ENCODE measurements around the gene RTRAF. TPM values are rescaled to one million over a fixed set of nuclear protein-coding genes. Genes with fewer than 3 reads are reported as not detected.
A peak's percentile ranks its signal among the peaks of the same experiment; 100 is the strongest.

RTRAF gene
- total and polyA plus RNA-seq, 2 donors (not counting 1 experiment from before 2014, with no cell fraction given): 147 to 222 TPM

DNA sequence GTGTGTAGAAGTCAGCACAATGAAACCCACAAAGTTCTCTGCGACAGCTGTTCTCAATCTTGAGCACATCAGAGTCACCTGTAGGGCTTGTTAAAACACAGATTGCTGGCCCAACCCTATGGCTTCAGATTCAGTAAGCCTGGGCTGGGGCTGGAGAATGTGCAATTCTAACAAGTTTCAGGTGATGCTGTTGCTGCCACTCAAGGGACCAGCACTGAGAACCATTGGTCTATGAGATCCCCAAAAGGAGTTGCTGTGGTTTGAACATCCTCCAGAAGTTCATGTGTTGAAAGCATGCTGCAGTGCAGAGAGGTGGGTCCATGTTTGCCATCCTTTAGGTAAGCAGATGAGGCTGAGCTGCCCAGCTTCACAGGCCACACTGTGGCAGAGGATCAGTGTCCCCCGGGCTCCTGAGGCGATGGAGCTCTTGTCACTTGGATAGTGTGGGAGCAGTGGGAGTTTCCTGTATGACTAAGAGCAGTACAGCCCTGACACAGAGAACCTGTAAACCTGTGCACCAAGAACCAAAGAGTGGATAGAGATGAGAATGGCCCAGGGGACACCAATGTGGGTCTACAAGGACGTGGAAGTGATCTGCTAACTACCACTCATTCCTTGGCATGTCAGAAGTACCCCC, 8.0 kb upstream of the RTRAF start:
- no peak overlapping the region for H3K9ac ChIP-seq (ENCODE audit: insufficient read depth, low read length)
- H3K9me3 ChIP-seq (ENCODE audit: control insufficient read depth, insufficient read depth, low read depth, low read length): no peaks in the 10 kb centered on the region
- peaks cover 5% of the 10 kb centered on the region for H3K27me3 ChIP-seq (ENCODE audit: control insufficient read depth, insufficient read depth, low read length)
- no peak overlapping the region for H2AFZ ChIP-seq (ENCODE audit: low read length)
- H3K36me3 ChIP-seq (ENCODE audit: control insufficient read depth, insufficient read depth, low read length): no peaks in the 10 kb centered on the region
- DNase-seq (ENCODE audit: low read depth in 2 of 2): no peak
- H3K4me1 ChIP-seq (ENCODE audit: control insufficient read depth, extremely low read depth, insufficient read depth, low read length): no peaks in the 10 kb centered on the region
- no peak overlapping the region for H3K27ac ChIP-seq (ENCODE audit: insufficient read depth, low read length)
- TF ChIP-seq EZH2 (IDR thresholded peaks at IDR 0.05; ENCODE audit: low read length, missing control alignments): no peak
- TF ChIP-seq, protein P1, sequence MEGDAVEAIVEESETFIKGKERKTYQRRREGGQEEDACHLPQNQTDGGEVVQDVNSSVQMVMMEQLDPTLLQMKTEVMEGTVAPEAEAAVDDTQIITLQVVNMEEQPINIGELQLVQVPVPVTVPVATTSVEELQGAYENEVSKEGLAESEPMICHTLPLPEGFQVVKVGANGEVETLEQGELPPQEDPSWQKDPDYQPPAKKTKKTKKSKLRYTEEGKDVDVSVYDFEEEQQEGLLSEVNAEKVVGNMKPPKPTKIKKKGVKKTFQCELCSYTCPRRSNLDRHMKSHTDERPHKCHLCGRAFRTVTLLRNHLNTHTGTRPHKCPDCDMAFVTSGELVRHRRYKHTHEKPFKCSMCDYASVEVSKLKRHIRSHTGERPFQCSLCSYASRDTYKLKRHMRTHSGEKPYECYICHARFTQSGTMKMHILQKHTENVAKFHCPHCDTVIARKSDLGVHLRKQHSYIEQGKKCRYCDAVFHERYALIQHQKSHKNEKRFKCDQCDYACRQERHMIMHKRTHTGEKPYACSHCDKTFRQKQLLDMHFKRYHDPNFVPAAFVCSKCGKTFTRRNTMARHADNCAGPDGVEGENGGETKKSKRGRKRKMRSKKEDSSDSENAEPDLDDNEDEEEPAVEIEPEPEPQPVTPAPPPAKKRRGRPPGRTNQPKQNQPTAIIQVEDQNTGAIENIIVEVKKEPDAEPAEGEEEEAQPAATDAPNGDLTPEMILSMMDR (conservative IDR thresholded peaks at IDR 0.05 in 1 of 2, IDR thresholded peaks at IDR 0.05 in 1 of 2; ENCODE audit: low read depth in 1 of 2, low read length in 2 of 2): no peak
- no peaks in the 10 kb centered on the region for H4K20me1 ChIP-seq (ENCODE audit: control insufficient read depth, extremely low read depth, insufficient read depth, low read length)
- no peak overlapping the region for H3K4me2 ChIP-seq (ENCODE audit: extremely low read depth, insufficient read depth, low read length)
- H3K4me3 ChIP-seq (replicated peaks in 1 of 4; ENCODE audit: control extremely low read depth in 1 of 4, insufficient read depth in 1 of 4, low read depth in 3 of 4, low read length in 4 of 4): no peak overlapping the region
- no peaks in the 10 kb centered on the region for H3K79me2 ChIP-seq (ENCODE audit: control insufficient read depth, insufficient read depth, low read length)

DNA sequence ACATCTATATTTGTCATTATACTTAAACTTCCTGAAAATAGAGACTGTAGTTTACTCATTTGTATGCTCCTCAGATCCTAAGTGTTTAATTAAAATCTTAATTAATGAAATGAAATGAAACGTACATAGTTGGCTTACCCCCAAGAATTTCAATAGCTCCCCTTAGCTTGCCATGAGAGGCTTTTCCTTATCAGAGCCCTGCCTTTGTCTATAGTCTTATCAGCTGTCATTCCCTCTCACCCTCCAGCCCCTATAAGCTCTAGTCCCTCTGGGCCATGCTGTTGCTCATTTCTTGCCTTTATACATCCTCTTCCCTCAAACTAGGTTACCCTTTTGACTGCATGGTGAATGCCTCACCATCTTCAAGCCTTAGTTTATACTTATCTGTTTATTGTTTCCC, 1.1 kb upstream of the RTRAF start:
- Histone ChIP-seq H3K4me2 (ENCODE audit: extremely low read depth, insufficient read depth, low read length) (no peak overlapping the region), H3K9ac (ENCODE audit: insufficient read depth, low read length) (no peak overlapping the region)
- TF ChIP-seq, protein P1 (conservative IDR thresholded peaks at IDR 0.05 in 1 of 2, IDR thresholded peaks at IDR 0.05 in 1 of 2; ENCODE audit: low read depth in 1 of 2, low read length in 2 of 2): no peak
- no peak for TF ChIP-seq EZH2 (IDR thresholded peaks at IDR 0.05; ENCODE audit: low read length, missing control alignments)

DNA sequence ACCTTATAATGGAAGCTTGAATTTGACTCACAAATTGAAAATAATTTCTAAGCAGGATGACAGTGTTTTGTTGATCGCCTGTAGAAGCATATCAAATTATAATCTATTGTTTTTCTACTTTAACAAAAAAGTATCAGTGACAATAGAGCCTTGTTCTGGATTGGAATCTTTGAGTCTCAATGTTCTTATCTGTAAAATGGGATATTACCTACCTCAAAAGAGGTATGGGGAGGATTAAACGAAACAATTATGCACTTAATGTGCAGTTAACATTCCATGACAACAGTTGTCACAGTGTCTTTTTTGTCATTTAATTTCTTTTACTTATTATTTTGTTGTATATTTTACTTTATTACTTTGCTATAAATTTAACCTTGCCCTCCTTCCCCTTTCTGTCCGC, 1.1 kb downstream of the RTRAF start:
- H2AFZ ChIP-seq (ENCODE audit: low read length): no peak overlapping the region
- no peak overlapping the region for H3K9ac ChIP-seq (ENCODE audit: insufficient read depth, low read length)
- H3K4me1 ChIP-seq (ENCODE audit: control insufficient read depth, extremely low read depth, insufficient read depth, low read length): peaks cover 3% of the 10 kb centered on the region
- peak overlapping the region; percentile 93 to 99 (median 97) for H3K4me3 ChIP-seq (replicated peaks in 1 of 4; ENCODE audit: control extremely low read depth in 1 of 4, insufficient read depth in 1 of 4, low read depth in 3 of 4, low read length in 4 of 4)
- no peaks in the 10 kb centered on the region for H3K36me3 ChIP-seq (ENCODE audit: control insufficient read depth, insufficient read depth, low read length)
- peaks cover 28% of the 10 kb centered on the region for H3K79me2 ChIP-seq (ENCODE audit: control insufficient read depth, insufficient read depth, low read length)
- TF ChIP-seq, protein P1 (conservative IDR thresholded peaks at IDR 0.05 in 1 of 2, IDR thresholded peaks at IDR 0.05 in 1 of 2; ENCODE audit: low read depth in 1 of 2, low read length in 2 of 2): no peak
- no peak for TF ChIP-seq EZH2 (IDR thresholded peaks at IDR 0.05; ENCODE audit: low read length, missing control alignments)
- peak overlapping the region; percentile 83 for H3K4me2 ChIP-seq (ENCODE audit: extremely low read depth, insufficient read depth, low read length)
- H3K27me3 ChIP-seq (ENCODE audit: control insufficient read depth, insufficient read depth, low read length): no peaks in the 10 kb centered on the region
- no peak overlapping the region for H3K27ac ChIP-seq (ENCODE audit: insufficient read depth, low read length)
- no peaks in the 10 kb centered on the region for H3K9me3 ChIP-seq (ENCODE audit: control insufficient read depth, insufficient read depth, low read depth, low read length)
- H4K20me1 ChIP-seq (ENCODE audit: control insufficient read depth, extremely low read depth, insufficient read depth, low read length): no peaks in the 10 kb centered on the region
- DNase-seq (ENCODE audit: low read depth in 2 of 2): no peak

More for the DNA sequence above, 1.1 kb upstream of the RTRAF start:
- H2AFZ ChIP-seq (ENCODE audit: low read length): peak overlapping the region; percentile 90
- no peak for DNase-seq (ENCODE audit: low read depth in 2 of 2)
- no peaks in the 10 kb centered on the region for H4K20me1 ChIP-seq (ENCODE audit: control insufficient read depth, extremely low read depth, insufficient read depth, low read length)
- H3K27me3 ChIP-seq (ENCODE audit: control insufficient read depth, insufficient read depth, low read length): no peaks in the 10 kb centered on the region
- H3K4me3 ChIP-seq (replicated peaks in 1 of 4; ENCODE audit: control extremely low read depth in 1 of 4, insufficient read depth in 1 of 4, low read depth in 3 of 4, low read length in 4 of 4): no peak overlapping the region
- peaks cover 3% of the 10 kb centered on the region for H3K4me1 ChIP-seq (ENCODE audit: control insufficient read depth, extremely low read depth, insufficient read depth, low read length)
- H3K36me3 ChIP-seq (ENCODE audit: control insufficient read depth, insufficient read depth, low read length): no peaks in the 10 kb centered on the region
- H3K79me2 ChIP-seq (ENCODE audit: control insufficient read depth, insufficient read depth, low read length): peaks cover 26% of the 10 kb centered on the region
- no peaks in the 10 kb centered on the region for H3K9me3 ChIP-seq (ENCODE audit: control insufficient read depth, insufficient read depth, low read depth, low read length)
- no peak overlapping the region for H3K27ac ChIP-seq (ENCODE audit: insufficient read depth, low read length)

All from fibroblast of lung (primary cell).